DOHH2 (cell line): ENCODE results near the gene P3H1.

Experiments
- H3F3A ChIP-seq: fragments of 200-600 bp; sonication (generic), shearing (Covaris generic); 2 replicates; pipeline ENCODE4 v1.6.0; 2016; ENCODE audit warnings: antibody characterized with exemption, mild to moderate bottlenecking; ENCODE audit not compliant: control insufficient read depth, insufficient read depth
- H3K27ac ChIP-seq: fragments of 200-600 bp; sonication (generic); 2 replicates; pipeline ENCODE4 v1.5.1; 2014; ENCODE audit warnings: low read depth, mild to moderate bottlenecking, low read length, moderate library complexity
- H3K27me3 ChIP-seq: fragments of 200-600 bp; sonication (generic); 2 replicates; pipeline ENCODE4 v1.6.1; 2014; ENCODE audit warnings: mild to moderate bottlenecking, low read length, mixed read lengths; ENCODE audit not compliant: control insufficient read depth
- H3K36me3 ChIP-seq: fragments of 200-600 bp; sonication (generic); 2 replicates; pipeline ENCODE4 v1.6.1; 2014; ENCODE audit warnings: mild to moderate bottlenecking, low read length, moderate library complexity, mixed read lengths; ENCODE audit not compliant: control insufficient read depth
- H3K4me1 ChIP-seq: fragments of 200-600 bp; sonication (generic); 2 replicates; pipeline ENCODE4 v1.6.1; 2014; ENCODE audit warnings: mild to moderate bottlenecking, low read length, mixed read lengths; ENCODE audit not compliant: control insufficient read depth
- H3K4me2 ChIP-seq: fragments of 200-600 bp; sonication (generic); 2 replicates; pipeline ENCODE4 v1.6.0; 2014; ENCODE audit warnings: mild to moderate bottlenecking, low read length, moderate library complexity
- H3K4me3 ChIP-seq: fragments of 200-600 bp; sonication (generic); 2 replicates; pipeline ENCODE4 v1.5.1; 2014; ENCODE audit warnings: mild to moderate bottlenecking, low read length, mixed read lengths
- H3K79me2 ChIP-seq: fragments of 200-600 bp; sonication (generic); 2 replicates; pipeline ENCODE4 v1.6.1; 2014; ENCODE audit warnings: mild to moderate bottlenecking, low read length, mixed read lengths; ENCODE audit not compliant: control insufficient read depth
- H3K9me2 ChIP-seq: fragments of 200-600 bp; sonication (generic); replicated peaks from 2 replicates; pipeline ENCODE4 v1.6.1; 2014; ENCODE audit warnings: mild to moderate bottlenecking, low read length, mixed read lengths; ENCODE audit not compliant: control insufficient read depth
- H3K9me3 ChIP-seq: fragments of 200-600 bp; sonication (generic); 2 replicates; pipeline ENCODE4 v1.6.1; 2014; ENCODE audit warnings: antibody characterized with exemption, low read length, mixed read lengths; ENCODE audit not compliant: control insufficient read depth, insufficient read depth
- H4K20me1 ChIP-seq: fragments of 200-600 bp; sonication (generic); 2 replicates; pipeline ENCODE4 v1.6.0; 2014; ENCODE audit warnings: low read depth, mild to moderate bottlenecking, antibody characterized with exemption, low read length, moderate library complexity; ENCODE audit not compliant: control insufficient read depth, insufficient read depth
- CTCF ChIP-seq: fragments of 200-600 bp; sonication (generic); IDR thresholded peaks from one replicate; pipeline ENCODE4 v1.5.1; 2014; ENCODE audit warnings: antibody characterized with exemption, mild to moderate bottlenecking, low read depth, low read length; ENCODE audit not compliant: poor library complexity, severe bottlenecking
- EZH2phosphoT487 ChIP-seq: fragments of 200-600 bp; sonication (generic); IDR thresholded peaks from 2 replicates; pipeline ENCODE4 v1.6.1; 2017; ENCODE audit warnings: borderline replicate concordance, mild to moderate bottlenecking, antibody characterized with exemption, low read length, moderate library complexity, mixed read lengths

P3H1 gene

GRCh38 chr1:42743317-42744147 is 23.3 kb downstream of the P3H1 start:
- no peak overlapping the region for H3K27ac ChIP-seq

GRCh38 chr1:42742617-42743316 is 24.1 kb downstream of the P3H1 start:
- Histone ChIP-seq H3K9me2 (no peaks in the 10 kb centered on the region), H3K27ac (no peak overlapping the region), H3K27me3 (no peaks in the 10 kb centered on the region), H3K9me3 (no peaks in the 10 kb centered on the region), H3K4me1 (no peaks in the 10 kb centered on the region), H4K20me1 (0 out of 2 replicates have a peak, but pooled peaks cover 7% of the 10 kb centered on the region), H3K4me2 (no peak overlapping the region), H3K36me3 (peaks cover 19% of the 10 kb centered on the region), H3K79me2 (no peaks in the 10 kb centered on the region), H3K4me3 (no peak overlapping the region), H3F3A (no peaks in the 10 kb centered on the region)
- TF ChIP-seq CTCF (no peak), EZH2phosphoT487 (no peak)

More at GRCh38 chr1:42743317-42744147, 23.3 kb downstream of the P3H1 start:
- 0 out of 2 replicates have a peak, but pooled peaks cover 7% of the 10 kb centered on the region for H4K20me1 ChIP-seq
- H3K4me1 ChIP-seq, result no peaks in the 10 kb centered on the region
- no peaks in the 10 kb centered on the region for H3K9me2 ChIP-seq
- no peak overlapping the region for H3K4me3 ChIP-seq
- TF ChIP-seq CTCF, result no peak
- TF ChIP-seq EZH2phosphoT487, result no peak
- H3K9me3 ChIP-seq, result no peaks in the 10 kb centered on the region
- peaks cover 19% of the 10 kb centered on the region for H3K36me3 ChIP-seq
- H3K27me3 ChIP-seq, result no peaks in the 10 kb centered on the region
- H3K4me2 ChIP-seq, result no peak overlapping the region
- H3F3A ChIP-seq, result no peaks in the 10 kb centered on the region
- H3K79me2 ChIP-seq, result no peaks in the 10 kb centered on the region

- 0 out of 2 replicates have a peak, but pooled peaks cover 7% of the 10 kb centered on the region for H4K20me1 ChIP-seq
- H3K27me3 ChIP-seq, result no peaks in the 10 kb centered on the region
- H3K36me3 ChIP-seq, result peaks cover 16% of the 10 kb centered on the region
- no peaks in the 10 kb centered on the region for H3F3A ChIP-seq
- no peaks in the 10 kb centered on the region for H3K9me2 ChIP-seq
- H3K27ac ChIP-seq, result no peak overlapping the region
- H3K79me2 ChIP-seq, result no peaks in the 10 kb centered on the region
- peaks cover 4% of the 10 kb centered on the region for H3K4me1 ChIP-seq
- no peak overlapping the region for H3K4me3 ChIP-seq
- no peaks in the 10 kb centered on the region for H3K9me3 ChIP-seq
- TF ChIP-seq EZH2phosphoT487, result no peak
- TF ChIP-seq CTCF, result no peak
- H3K4me2 ChIP-seq, result no peak overlapping the region
Observed at GRCh38 chr1:42742141-42742540, 24.7 kb downstream of the P3H1 start.
